GM19025 (cell line): ENCODE measurements around the gene CHSY1.
A peak's percentile ranks its signal among the peaks of the same experiment; 100 is the strongest.

Experiments used
- ATAC-seq: cut with Tn5 transposase; IDR thresholded peaks from one replicate; pipeline ENCODE4 v1.9.1; 2021; ENCODE audit warnings: mild to moderate bottlenecking, low read depth, moderate library complexity; ENCODE audit not compliant: unreplicated experiment

Gene CHSY1

DNA sequence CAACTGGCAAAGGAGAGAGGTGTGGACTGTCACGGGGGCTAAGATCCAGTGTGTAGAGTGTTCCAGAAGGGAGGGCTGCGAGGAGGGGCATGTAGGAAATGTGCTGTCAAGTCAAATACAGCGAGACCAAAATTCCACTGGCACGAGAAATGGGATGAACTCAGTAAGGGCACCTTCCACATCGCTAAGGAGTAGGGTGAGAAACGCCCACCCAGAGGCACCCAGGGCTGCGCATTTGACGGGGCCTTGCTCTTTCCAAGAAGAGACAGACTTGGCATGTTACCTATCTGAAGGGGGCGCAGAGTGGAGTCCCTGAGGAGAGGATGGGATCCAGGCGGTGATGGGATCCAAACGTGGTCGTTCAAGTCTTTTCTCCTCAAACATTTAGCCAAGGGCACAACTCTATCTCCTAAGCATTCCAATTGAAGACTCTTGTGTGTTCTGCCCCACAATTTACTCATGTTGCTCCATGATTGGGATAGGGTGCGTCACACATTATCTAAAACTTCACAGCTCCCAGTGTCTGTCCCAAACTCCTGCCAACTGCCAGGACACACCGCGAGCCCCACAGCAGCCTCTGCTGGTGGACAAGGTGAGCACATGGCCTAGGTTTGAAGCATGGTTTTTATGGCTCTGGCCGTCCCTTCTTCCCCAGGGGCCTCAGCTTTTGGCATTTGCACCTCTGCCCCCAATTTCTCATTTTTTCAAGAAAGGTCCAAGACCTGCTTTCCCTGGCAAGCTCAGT is 17.8 kb upstream of the CHSY1 start:
- no peak for ATAC-seq

DNA sequence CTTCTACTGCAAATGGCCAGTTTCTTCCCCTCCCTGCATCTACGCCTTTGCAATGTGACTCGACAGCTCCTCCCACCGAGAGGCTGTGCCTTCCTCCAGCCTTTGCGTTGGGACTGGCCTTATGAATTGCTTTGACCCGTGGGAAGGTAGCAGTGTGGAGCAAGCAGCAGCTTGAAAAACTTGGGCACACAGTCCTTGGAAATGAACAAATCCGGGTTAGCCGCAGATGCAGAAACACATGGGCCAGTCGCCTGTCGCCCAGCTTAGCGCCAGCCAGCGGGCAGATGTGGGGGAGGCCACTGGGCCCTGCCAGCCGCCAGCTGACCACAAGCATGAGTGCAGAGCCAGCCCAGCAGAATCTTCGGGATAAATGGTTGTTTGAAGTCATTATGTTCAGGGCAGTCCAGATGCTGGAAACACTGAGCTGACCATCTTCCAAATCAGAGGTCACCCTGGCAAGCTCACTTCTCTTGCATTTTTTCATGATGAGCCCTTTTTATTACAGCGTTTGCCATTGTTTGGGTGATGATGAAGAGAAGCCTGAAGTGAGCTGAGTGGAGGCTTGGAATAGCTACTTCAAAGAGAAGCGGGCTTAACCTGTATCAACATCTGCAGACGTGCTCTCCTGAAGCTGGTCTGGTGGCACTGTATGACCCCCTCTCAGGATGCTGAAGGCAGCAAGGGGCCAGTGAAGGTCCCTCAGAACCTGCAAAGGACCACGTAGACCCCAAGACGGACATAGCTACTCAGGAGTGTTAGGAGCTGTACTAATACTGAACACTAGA is 15.7 kb upstream of the CHSY1 start:
- ATAC-seq = no peak

DNA sequence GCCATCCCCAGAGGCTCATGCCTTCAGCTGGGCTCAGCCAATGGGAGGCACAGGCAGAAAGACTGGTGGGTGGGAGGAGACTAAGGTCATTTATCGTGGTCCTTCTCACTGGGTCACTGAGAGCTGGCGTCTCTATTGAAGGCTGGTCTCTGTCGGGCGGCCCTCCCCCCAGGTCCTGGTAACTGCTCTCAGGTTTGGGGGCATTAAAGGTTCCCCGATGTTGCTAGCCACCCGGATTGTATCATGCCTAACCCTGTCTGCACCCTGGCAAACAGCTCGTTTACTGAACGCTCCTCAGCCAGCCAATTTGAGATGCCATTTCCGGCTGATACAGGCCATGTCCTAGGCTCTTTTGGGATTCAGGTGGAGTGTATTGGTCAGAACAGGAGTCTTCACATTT is 14.9 kb upstream of the CHSY1 start:
- no peak for ATAC-seq

DNA sequence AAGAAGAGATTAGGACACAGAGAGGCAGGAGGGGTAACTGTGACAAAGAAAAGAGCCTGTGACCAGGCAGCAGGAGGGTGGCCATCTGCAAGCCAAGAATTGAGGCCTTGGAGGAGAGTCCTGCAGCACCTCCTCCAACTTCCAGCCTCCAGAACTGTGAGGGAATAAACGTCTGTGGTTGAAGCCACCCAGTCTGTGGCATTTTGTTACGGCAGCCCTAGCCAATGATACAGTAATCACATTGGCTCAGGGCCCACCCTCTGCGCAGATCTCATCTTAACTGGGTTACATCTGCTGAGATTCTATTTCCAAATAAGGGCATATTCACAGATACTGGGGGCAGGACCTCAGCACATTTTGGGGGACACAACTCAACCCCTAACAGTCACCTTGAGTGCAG is 14.2 kb upstream of the CHSY1 start:
- no peak for ATAC-seq

DNA sequence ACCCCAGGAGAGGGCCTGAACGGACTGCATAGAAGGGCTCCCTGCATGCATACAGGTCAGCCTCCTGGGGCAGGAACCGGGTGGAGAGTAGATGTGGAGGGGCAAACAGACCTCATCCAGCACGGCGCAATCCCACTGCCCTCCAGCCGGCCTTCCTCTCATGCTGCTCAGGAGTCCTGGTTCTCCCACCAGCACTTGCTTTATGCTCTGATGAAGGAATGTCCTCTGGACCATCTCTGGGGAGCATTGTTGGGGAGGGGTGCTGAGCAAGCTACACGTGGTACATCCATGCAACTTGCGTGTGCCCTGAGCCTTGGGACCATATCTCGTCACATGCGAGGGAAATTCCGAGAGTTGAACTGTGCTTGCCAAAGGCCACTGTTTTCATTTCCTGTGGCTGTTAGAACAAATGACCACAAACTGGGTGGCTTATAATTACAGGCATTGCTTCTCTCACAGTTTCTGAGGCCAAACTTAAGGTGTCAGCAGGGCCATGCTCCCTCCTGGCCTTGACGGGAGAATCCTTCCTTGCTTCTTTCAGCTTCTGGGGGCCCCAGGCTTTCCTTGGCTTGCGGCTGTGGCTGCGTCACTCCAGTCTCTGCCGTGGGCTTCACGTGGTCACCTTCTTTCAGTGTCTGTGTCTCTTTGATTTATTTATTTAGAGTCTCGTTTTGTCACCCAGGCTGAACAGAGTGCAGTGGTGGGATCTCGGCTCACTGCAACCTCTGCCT is 13.2 kb upstream of the CHSY1 start:
- peak; percentile 54 for ATAC-seq

DNA sequence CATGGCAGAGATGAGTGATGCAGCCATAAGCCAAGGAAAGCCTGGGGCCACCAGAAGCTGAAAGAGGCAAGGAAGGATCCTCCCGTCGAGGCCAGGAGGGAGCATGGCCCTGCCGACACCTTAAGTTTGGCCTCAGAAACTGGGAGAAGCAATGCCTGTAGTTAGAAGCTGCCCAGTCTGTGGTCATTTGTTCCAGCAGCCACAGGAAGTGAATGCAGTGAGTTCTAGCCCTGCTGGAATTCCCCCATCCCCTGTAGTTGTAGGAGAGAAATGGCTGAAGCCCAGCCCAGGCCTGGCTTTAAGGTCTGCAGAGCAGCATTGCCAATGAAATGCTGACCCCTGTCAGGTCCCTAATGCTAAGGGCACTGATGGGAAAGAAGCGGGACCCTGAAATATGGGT is 12.2 kb upstream of the CHSY1 start:
- ATAC-seq = peak; percentile 52

DNA sequence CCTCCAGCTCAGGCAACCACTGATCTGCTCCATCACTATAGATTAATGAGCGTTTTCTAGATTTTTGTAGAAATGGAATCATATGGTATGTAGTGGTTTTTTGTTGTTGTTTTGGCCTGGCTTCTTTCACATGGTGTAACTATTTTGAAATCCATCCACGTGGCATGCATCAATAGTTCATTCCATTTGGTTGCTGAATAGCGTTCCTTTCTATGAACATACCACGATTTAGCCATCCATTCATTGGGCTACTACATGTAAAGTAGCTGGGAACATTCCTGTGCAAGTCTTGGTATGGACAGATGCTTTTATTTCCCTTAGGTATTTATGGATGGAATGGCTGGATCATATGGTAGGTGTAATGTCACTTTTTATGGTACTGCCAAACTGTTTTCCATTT is 10.7 kb upstream of the CHSY1 start:
- ATAC-seq = no peak

DNA sequence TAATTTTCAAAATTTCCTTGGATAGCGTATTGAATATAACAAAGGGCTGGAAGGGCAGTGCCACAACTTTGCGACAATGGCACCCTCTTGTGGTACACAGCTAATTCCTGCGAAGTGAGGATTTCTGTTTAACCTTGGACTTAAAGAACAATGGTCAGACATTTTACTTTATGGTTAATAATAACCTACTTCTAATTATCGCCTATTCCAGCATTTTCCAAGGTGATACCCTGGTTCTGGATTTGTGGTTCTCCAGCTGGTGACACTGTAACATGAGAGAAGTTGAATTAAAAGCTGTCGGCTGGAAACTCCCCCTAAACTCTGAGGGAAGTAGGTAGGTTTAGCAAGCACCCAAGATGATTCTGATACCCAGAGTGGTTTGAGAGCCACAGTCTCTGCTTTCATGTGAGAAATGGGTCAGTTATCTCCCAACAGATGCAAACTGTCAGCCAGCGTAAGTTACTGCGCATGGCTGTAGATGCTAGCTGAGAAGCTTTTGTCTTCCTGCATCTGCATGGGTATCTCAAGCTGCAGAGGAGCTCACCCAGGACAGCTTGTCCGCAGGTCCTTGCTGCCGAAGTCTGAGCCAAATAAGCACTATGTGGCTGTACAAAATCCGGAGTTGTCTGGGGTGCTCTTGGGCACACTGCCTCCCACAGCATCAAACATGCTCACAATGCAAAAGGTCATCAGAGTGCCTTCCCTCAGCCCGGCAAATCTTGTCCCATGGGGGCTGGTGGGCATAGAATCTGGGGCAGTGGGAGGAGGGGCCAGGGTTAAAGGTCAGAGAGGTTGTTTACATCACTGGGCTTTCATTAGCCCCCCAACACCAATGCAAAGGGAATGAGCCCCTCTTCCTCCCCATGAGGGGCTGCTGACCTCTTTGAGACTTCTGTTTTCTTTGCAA is 6.6 kb upstream of the CHSY1 start:
- peak; percentile 60 for ATAC-seq

DNA sequence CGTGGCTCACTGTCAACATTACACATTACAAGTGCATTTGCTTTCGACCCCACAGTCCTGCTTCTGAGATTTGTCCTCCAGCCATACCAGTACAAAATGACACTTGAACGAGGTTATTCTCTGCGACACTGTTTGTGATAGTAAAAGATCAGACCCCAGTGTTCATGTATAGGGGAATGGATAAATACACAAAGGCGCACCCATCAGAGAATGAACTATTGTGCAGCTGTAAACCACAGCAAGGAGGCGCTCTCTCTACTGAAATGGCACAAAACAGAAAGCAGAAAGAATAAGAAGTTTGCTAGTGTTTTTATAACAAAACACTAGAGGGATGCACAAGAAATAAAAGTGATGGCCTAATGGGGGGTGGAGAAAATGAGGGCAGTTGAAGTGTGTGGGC is 4.9 kb upstream of the CHSY1 start:
- no peak for ATAC-seq

DNA sequence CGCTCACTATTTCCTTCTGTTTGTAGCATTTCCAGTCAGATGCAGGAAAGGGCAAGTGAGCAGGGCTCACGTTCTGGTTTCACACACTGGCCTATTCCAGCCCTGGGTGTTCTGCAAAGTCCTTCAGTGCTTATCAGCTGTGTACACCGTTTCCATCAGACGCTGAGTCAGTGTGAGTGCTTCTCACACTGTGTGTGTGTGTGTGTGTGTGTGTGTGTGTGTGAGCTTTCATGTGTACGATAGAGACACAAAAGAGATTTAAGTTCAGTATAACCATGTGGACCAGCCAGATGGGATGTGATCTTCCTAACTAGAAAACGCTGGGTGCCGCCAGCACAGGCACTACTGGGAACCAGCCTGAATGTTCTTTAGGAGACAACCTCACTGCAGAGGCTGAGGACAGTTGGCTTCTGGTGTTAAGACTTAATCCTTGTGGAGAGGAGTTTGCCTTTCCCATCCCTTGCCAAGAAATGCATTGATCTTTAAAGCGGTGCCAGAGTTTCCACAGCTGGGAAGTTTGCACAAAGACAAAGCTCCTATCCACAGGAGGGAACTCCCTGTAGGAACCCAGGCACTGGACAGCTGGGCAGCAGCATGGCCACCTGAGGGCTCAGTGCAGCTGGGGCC is 3.9 kb upstream of the CHSY1 start:
- no peak for ATAC-seq

DNA sequence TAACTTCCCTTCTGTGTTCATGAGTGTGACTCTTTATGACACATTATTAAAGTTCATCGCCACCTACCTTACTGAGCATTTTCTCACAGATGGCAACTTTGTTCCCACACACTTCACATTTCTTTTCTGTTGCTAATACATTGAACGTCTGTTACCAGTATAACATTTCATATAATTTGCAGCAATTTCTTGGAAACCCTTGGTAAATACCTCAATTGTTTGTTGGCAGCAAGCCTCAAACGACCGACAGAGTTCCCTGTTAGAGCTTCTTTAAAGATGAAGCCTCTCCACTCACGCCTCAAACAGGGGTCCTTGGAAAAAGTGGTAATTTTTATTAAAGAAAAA is 3.2 kb upstream of the CHSY1 start:
- ATAC-seq = no peak

DNA sequence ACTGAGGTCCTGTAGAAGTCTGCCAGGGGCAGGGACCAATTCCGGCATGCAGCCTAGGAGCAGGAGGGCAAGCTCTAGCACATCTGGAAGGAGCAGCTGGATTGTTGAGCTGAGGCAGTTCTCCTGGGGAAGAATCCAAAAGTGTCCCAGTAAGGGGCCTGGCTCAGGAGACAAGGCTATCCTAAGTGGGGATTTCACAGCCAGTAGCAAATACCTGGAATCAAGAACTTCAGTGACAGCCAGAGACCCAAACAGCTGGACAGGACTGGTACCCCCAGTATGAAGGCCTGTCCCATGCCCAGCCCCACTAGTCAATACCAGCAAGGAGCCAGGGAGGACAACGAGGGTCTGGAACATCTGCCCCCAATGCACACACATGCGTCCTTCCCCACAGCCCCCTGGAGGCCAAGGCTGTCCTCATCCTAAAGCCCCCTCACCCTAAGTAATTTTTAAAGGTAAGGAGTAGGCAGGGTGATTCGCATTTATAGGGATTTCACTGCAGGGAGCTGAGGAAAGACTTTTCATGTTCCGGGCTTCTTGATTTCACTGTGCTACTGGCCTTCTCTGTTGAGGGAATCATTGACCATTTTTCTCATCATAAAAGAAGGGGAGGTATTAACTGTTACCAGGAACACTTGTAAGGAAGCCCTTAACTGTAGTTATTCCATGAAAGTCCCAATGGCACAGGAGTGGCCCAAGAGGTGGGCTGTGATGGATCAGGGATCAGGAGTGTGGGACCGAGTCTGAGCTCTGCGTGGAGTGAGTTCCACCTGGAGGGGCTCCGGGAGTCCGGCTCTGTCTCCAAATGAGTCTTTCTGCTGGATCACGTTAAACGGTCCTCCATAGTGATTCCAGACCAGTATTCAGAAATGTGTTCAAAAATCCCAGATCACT is 2.6 kb upstream of the CHSY1 start:
- ATAC-seq = no peak

DNA sequence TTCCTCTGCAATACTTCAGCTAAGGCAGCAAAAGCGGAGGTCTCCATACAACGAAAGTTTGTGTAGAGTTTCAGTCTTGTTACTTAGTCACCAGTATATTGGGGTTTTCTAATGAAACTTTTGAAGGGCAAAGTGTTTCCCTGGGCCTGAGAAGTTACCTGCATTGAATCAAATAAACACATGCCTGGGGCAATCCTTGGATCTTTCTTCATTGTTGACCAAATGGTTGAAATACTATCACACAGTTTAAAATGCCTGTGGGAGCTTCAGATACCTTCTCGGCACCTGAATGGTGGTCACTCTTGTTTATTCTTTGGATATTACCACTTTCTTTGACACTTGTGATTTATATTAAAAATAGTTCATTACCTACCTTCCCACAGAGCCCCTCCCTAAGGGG is 988 bp upstream of the CHSY1 start:
- ATAC-seq = no peak

DNA sequence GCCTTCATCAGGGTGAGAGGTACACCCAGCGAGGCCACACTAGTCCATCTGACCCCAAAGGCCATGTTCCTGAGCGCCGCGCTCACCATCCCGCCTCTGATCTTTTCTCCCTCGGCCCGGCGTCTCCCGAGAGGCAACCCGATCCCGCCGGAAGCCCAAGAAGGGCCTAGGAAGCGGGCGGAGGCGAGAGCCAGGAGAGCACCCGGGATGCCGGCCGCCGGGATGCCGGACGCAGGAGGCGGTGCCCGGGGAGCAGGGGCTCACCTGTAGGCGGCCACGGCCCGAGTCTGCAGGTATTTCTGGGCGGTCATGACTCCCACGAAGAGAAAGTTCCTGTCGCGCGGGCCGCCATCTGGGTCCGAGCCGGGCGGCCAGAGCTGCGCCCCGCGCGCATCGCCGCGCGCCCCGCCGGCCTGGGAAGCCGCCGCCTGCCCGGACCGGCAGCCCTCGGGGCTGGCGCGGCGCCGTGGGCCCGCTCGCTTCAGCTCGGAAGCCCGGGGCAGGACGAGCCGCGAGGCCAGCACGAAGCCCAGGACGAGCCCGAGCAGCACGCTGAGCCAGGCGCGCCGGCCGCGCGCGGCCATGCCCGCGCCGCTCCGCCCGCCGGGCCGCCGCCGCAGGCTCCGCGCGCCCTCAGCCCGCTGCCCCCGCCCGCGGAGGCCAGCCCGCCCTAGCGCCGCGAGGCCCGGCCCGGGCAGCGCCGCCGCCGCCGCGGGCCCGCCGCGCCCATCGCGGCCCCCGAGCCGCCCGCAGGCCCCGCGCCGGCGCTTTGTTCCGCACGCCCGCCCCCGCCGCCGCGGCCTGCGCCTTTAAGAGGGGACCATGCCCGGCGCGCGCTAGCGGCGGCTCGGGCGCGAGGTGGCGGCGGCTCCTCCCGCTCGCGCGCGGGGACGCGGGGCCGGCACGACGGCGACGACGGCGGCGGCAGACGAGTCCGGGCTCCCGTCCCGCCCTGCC is 697 bp downstream of the CHSY1 start:
- ATAC-seq = peak; percentile 35

DNA sequence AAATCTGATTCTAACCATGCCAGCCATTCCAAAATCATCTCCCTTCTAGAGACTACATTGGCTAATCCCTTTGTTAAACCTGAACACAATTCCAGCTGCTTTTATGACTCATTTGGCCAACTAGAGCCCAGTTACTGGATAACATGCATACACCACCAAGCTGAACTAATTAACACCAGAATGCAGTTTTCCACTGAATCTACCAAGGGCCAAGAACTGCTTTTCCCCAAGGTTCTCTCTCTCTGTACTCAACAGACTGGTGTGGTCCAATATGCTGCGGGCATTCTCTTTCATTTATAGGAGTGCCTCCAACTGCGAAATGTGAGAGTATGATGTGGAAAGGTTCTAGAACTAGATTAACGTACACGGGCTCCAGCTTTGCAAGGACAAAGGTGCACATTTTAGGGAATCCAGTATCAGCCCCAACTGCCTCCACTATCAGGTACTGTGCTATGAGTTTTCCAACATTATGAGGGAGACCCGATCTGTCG is 1.5 kb downstream of the CHSY1 start:
- no peak for ATAC-seq

DNA sequence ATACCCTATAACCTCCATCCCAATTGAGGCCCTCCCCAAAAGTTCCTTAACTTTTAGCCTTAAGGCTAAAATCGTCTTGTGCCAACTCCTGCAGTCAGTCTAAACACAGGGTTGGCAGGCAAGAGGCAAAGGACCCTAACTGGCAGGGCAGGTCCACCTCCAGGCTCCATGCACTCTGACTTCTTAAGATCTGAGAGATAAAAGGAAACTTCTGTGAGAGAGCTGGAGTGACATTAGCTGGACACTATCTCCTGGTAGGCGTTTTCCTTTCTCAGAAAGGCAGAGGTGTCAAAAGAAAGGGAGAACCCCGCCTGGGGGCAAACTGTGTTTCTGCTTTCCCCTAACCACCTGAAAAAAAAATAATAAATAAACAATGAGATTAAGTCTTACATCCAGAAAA is 3.6 kb downstream of the CHSY1 start:
- ATAC-seq = no peak

DNA sequence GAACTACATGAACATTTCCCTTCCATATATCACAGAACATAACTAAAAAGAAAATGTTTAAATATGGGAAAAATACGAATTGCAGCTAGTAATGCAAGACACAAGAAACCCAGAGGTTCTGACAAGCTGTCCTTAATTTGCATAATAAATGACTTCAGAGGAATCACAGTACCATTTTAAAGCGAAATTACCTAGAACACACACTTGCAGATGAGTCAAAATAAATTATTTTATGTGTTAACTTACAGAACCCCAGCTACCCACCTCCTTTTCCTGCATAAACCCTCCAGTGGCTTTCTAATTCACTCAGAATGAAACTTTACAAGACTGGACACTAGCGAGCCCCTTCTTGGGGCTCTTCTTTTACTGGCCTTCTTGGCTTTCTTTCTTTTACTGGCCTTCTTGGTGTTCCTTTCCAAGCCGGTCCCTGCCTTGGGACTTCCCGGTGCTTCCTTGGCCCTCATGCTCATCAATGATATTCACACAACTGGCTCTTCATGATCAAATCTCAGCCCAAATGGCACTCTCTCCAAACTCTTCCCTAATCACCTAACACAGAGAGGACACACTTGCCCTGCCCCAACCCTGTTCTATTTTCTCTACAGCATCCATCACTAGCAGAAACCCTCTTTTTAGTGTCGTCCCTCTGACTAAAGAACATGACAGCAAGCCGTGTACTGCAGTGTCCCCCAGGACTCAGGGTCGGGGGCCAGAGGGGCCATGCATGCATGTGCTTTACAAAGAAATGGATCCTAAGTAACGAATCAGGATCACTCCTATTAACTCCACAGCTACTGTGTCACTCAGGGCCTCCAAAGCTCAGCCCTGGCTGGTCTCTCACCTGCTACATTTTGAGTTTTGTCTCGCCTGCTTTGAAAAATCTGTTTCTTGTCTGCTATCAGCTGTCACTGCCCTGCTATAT is 4.8 kb downstream of the CHSY1 start:
- no peak for ATAC-seq
